KG1 (cell line): Measurements from ENCODE around the gene SCYL3.
"Not testable (repeated sequence)": the region's sequence is repeated elsewhere in the genome, so short reads cannot be mapped to it uniquely, and the experiment has no call there.

Experiments
- DNase-seq: peaks from one replicate; lab custom pipeline; 2025; lab: John Stamatoyannopoulos, UW

Gene SCYL3

DNA sequence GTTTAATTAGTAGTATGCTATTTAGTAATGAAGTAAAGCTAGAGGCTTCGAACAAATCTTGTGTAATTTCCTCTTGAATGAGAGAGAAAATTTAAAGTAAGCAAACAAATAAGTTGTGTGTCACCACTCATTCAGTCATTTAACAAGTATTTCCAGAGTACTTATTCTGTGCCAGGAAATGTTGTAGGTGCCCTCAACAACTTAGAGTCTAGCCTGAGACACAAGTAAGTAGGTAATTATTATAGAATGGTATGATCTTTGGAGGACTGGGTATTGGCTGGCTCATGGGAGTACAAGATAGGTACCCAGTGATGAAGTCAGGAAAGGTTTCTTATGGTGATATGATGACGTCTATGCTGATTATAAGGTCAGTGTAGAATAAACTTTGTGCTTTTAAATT is 81.6 kb downstream of the SCYL3 start:
- DNase-seq, result no peak

DNA sequence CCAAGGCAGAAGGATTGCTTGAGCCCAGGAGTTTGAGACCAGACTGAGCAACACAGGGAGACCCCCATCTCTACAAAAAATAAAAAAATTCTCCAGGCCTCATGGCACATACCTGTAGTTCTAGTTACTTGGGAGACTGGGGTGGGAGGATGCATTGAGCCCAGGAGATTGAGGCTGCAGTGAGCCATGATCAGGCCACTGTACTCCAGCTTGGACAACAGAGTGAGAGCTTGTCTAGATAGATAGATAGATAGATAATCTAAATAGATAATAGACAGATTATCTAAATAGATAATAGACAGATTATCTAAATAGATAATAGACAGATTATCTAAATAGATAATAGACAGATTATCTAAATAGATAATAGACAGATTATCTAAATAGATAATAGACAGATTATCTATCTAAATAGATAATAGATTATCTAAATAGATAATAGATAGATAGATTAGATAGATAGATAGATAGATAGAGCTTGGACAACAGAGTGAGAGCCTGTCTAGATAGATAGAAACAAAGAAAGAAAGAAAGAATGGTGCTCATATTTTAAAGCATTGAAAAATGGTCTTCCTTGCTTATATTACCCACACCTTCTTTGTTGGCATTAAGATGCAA is 82.2 kb downstream of the SCYL3 start:
- DNase-seq, result not testable (repeated sequence)

GRCh38 chr1:169809370-169810095 is 84.2 kb downstream of the SCYL3 start:
- no peak for DNase-seq

- no peak for DNase-seq
These were observed 88.8 kb downstream of the SCYL3 start for GRCh38 chr1:169804941-169805340.

DNA sequence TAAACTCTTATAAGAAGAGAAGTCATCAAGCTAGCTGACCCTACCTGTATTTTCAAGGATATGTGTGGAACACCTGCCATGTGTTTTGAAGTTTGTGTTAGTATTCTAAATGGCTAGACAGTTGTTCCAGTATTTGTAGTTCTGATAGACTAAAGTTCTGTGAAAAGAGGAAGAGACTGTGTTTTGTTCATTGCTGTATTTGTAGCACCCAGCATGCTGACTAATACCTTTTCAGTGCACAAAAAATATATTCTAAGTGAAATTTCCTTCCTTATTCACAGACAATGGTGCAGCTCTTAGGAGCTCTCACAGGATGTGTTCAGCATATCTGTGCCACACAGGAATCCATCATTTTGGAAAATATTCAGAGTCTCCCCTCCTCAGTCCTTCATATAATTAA is 90.8 kb downstream of the SCYL3 start:
- DNase-seq, result no peak
